ENCODE results near the gene SLC8A3.

SLC8A3 gene

DNA sequence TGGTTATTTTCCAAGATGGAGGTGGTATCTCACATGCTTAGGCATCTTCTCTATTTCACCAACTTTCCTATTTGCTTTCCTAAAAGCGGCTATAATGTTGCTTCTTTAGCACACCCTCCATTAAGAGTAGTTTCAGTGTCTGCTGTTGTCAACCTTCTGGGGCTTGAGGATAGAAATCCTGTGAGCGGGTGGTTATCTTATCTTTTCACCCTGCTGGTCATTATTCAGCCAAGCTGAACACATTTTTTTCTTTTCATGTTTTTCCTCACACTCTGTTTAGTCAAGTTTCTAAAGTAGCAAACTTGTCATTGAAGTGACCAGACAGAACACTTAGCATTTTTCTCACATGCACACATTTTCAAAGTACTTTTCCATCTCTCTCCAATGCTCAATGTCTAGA is 104.5 kb downstream of the SLC8A3 start:
- TF ChIP-seq, protein P1, sequence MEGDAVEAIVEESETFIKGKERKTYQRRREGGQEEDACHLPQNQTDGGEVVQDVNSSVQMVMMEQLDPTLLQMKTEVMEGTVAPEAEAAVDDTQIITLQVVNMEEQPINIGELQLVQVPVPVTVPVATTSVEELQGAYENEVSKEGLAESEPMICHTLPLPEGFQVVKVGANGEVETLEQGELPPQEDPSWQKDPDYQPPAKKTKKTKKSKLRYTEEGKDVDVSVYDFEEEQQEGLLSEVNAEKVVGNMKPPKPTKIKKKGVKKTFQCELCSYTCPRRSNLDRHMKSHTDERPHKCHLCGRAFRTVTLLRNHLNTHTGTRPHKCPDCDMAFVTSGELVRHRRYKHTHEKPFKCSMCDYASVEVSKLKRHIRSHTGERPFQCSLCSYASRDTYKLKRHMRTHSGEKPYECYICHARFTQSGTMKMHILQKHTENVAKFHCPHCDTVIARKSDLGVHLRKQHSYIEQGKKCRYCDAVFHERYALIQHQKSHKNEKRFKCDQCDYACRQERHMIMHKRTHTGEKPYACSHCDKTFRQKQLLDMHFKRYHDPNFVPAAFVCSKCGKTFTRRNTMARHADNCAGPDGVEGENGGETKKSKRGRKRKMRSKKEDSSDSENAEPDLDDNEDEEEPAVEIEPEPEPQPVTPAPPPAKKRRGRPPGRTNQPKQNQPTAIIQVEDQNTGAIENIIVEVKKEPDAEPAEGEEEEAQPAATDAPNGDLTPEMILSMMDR (IDR thresholded peaks at IDR 0.05; ENCODE audit: control insufficient read depth, insufficient read depth, low read depth, low read length, missing control alignments) = no peak
- DNase-seq (ENCODE audit: low read depth) = no peak
- H3K4me3 ChIP-seq (ENCODE audit: control insufficient read depth, low read depth, low read length) = no peak overlapping the region

DNA sequence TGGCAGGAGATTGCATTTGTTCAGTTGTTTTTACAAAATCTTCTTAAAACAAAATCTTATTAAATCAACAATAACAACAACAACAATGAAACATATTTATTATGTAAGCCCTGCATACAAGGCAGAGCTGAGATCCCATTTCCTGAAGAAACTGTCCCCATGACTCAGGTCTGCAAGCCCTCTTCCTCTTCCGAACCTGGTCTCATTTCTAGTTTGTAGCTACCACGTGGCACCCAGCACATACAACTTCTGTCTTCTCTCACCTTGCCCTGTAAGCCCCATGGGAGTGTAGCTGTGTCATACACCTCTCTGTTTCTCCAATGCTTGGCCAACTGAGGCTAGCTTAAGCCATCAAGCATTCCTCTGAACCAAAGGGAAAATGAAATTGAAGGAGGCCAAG is 106.4 kb downstream of the SLC8A3 start:
- DNase-seq (ENCODE audit: low read depth) = no peak
- H3K4me3 ChIP-seq (ENCODE audit: control insufficient read depth, low read depth, low read length) = no peak overlapping the region
- TF ChIP-seq, protein P1 (IDR thresholded peaks at IDR 0.05; ENCODE audit: control insufficient read depth, insufficient read depth, low read depth, low read length, missing control alignments) = no peak

DNA sequence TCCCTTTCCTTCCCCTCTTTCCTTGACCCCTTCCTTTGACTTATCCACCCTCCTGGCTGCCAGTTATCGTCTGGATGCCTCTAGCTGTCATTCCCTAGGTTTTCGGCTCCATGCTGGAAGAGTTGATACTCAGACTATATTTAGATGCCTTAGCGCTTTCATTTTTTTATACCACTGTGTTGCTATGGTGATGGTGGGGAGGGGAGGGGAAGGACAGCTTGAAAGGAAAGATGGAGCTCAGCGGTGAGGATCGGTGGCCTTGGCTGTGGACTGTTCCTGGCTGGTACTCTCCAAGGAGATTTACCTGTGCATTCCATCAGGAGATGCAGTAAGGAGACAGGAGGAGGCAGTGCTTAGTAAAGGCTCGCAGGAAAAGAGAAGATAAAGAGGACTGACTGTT is 108.7 kb downstream of the SLC8A3 start:
- no peak for DNase-seq (ENCODE audit: low read depth)
- TF ChIP-seq, protein P1 (IDR thresholded peaks at IDR 0.05; ENCODE audit: control insufficient read depth, insufficient read depth, low read depth, low read length, missing control alignments) = no peak
- H3K4me3 ChIP-seq (ENCODE audit: control insufficient read depth, low read depth, low read length) = no peak overlapping the region

DNA sequence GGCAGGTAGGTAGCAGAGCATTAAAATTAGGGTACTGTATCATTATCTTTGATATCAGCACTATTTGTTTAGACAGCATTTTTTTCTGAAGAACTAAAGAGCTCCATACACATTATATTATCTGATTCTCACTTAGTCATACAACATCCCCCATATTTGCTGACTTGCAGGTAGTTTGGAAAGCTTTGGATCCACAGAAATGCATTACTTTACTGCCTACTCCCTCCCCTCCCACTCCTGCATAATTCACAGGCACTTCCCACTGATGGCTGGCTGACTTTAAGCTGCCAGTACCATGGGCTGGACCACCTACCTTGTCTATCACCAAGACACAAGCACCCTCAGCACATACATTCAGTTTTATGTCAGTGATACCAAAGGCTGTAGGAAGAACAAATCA is 110.4 kb downstream of the SLC8A3 start:
- no peak overlapping the region for H3K4me3 ChIP-seq (ENCODE audit: control insufficient read depth, low read depth, low read length)
- TF ChIP-seq, protein P1 (IDR thresholded peaks at IDR 0.05; ENCODE audit: control insufficient read depth, insufficient read depth, low read depth, low read length, missing control alignments) = no peak
- DNase-seq (ENCODE audit: low read depth) = no peak

DNA sequence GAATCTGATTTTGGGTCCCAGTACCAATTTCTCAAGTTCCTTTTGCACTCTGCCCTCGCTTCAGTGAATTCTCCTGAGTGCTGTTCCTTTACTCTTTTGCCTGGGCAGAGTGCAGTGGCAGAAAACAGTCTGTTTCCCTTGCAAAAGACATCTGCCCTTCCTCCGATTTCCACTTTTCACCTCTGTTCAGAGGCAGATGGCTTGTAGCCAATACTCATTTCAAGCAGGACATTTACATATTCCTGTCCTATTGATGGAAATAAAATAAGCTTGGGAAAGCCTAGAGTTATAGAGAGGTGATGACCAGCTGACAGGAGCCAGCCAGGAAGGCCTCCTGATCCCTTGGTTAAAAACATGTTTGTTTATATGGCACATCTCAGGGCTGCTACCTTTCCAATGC is 111.0 kb downstream of the SLC8A3 start:
- H3K4me3 ChIP-seq (ENCODE audit: control insufficient read depth, low read depth, low read length) = no peak overlapping the region
- TF ChIP-seq, protein P1 (IDR thresholded peaks at IDR 0.05; ENCODE audit: control insufficient read depth, insufficient read depth, low read depth, low read length, missing control alignments) = no peak
- DNase-seq (ENCODE audit: low read depth) = no peak

DNA sequence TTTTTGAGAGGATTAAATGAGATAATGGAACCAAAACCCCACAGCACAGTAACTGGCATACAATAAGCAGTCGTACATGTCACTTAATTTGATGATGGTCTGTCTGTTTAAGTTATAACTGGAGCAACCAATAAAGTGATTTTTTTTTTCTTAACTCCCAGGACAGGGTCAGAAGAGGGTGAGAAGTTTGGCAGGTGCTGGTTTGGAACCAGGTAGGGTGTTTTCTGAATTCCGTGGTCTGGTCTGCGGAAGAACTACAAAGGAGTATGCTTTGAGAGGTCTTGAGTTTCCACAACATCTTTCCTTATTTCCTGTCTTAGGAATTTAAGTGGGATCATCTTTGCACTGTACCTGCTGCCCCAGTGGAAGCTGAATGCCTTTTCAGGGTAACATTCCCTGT is 111.7 kb downstream of the SLC8A3 start:
- TF ChIP-seq, protein P1 (IDR thresholded peaks at IDR 0.05; ENCODE audit: control insufficient read depth, insufficient read depth, low read depth, low read length, missing control alignments) = no peak
- no peak overlapping the region for H3K4me3 ChIP-seq (ENCODE audit: control insufficient read depth, low read depth, low read length)

More for the DNA sequence above, 111.7 kb downstream of the SLC8A3 start:
- DNase-seq (ENCODE audit: low read depth) = no peak
